A549 (cell line): ENCODE results near the gene MLLT10. TPM values are rescaled to one million over a fixed set of nuclear protein-coding genes. Genes with fewer than 3 reads are reported as not detected.
"Not testable (repeated sequence)": the region's sequence is repeated elsewhere in the genome, so short reads cannot be mapped to it uniquely, and the experiment has no call there.

ENCODE experiments used
- ATAC-seq, 2 experiments: fragments of 200-7000 bp in 1 of 2; fragments of >200 bp in 1 of 2; cut with Nextera tagmentation in 1 of 2; cut with Tn5 transposase in 1 of 2; 3 replicates each; pipeline versions ENCODE4 v1.8.0 to v1.9.1; 2018 to 2020; ENCODE audit warnings: mild to moderate bottlenecking in 1 of 2, moderate library complexity in 1 of 2
- CTCF ChIA-PET: fragments of 300-600 bp; sonication (Branson Sonifier 250); formaldehyde crosslinking; extraction: SDS; loops from one replicate; lab custom pipeline; 2021; ENCODE audit warnings: antibody characterized with exemption, inconsistent platforms; lab: Yijun Ruan, JAX
- POLR2A ChIA-PET: fragments of 350-600 bp; formaldehyde crosslinking; extraction: SDS; loops from one replicate; lab custom pipeline; 2021; ENCODE audit warnings: antibody characterized with exemption, inconsistent platforms; lab: Yijun Ruan, JAX
- DNase-seq, 2 experiments: peaks; one replicate each; pipeline versions ENCODE4 v3.0.0 to v3.0.0-alpha.2; 2011 to 2016; ENCODE audit warnings: low read depth in 1 of 2, low spot score in 1 of 2
- FAIRE-seq: peaks from 2 replicates; lab custom pipeline; 2011; peaks lifted over from hg19 to GRCh38; lab: Jason Lieb, UNC
- H3K27ac ChIP-seq, 2 experiments: fragments of >200 bp; sonication (Bioruptor Twin); formaldehyde crosslinking; 3 replicates each; pipeline ENCODE4 v1.5.1; 2016 to 2017
- H3K4me1 ChIP-seq: fragments of >200 bp; sonication (Bioruptor Twin); formaldehyde crosslinking; 3 replicates; pipeline ENCODE4 v1.6.1; 2016
- H3K4me2 ChIP-seq: fragments of >200 bp; sonication (Bioruptor Twin); formaldehyde crosslinking; 3 replicates; pipeline ENCODE4 v1.6.1; 2016
- H3K4me3 ChIP-seq: fragments of >200 bp; sonication (Bioruptor Twin); formaldehyde crosslinking; 3 replicates; pipeline ENCODE4 v1.5.1; 2016
- H3K9me3 ChIP-seq: fragments of >200 bp; sonication (Bioruptor Twin); formaldehyde crosslinking; 3 replicates; pipeline ENCODE4 v1.6.1; 2016
- CEBPB ChIP-seq, 2 experiments: fragments of >200 bp in 1 of 2; sonication (Bioruptor Twin) in 1 of 2; formaldehyde crosslinking in 1 of 2; IDR thresholded peaks; 2 replicates each; pipeline ENCODE4 v1.6.1; 2012 to 2016
- E2F6 ChIP-seq: IDR thresholded peaks from 2 replicates; pipeline ENCODE4 v1.6.1; 2012; ENCODE audit warnings: low read depth, borderline replicate concordance
- GATA3 ChIP-seq: IDR thresholded peaks from 2 replicates; pipeline ENCODE4 v1.6.1; 2012; ENCODE audit warnings: borderline replicate concordance
- MAX ChIP-seq: IDR thresholded peaks from 2 replicates; pipeline ENCODE4 v1.6.1; 2012
- RFX5 ChIP-seq: fragments of 450-650 bp; IDR thresholded peaks from 2 replicates; pipeline ENCODE4 v1.7.1; 2014; ENCODE audit warnings: antibody characterized with exemption, mild to moderate bottlenecking, moderate library complexity
- WGBS: methylation state at CpG from one replicate; pipeline ENCODE4 v1.1.6; 2017; ENCODE audit errors: missing lambda C conversion rate; 5-methylcytosine and 5-hydroxymethylcytosine counted together
- polyA plus RNA-seq, 4 experiments: library from polyadenylated mRNA; depleted of rRNA in 3 of 4; stranded (reverse); fragments of >200 nt; fragmentation: RNase III in 1 of 4; extraction: RNeasy Plus Mini Kit Qiagen cat#74134 plus additional on column Dnase treatment in 1 of 4; gene quantifications; 2 replicates in 3 of 4; 3 replicates in 1 of 4; pipeline ENCODE4 v1.2.3, GENCODE V29; 2011 to 2017
- TF ChIP-seq, protein P1 (sequence below): IDR thresholded peaks from 2 replicates; pipeline ENCODE4 v1.6.1; 2012
- TF ChIP-seq, protein P2 (sequence below): fragments of 250-450 bp; sonication (Bioruptor Pico); IDR thresholded peaks from 2 replicates; pipeline ENCODE4 v1.5.0; 2021; ENCODE audit warnings: mild to moderate bottlenecking, moderate library complexity, borderline replicate concordance
- TF ChIP-seq, protein P3 (sequence below): fragments of >200 bp; sonication (Bioruptor Twin); formaldehyde crosslinking; IDR thresholded peaks from 3 replicates; pipeline ENCODE4 v1.5.1; 2016

The MLLT10 gene
- polyA plus RNA-seq, 2 of the 4 experiments (the other 2 are of a cell fraction) = 41.7 to 54.1 TPM

DNA sequence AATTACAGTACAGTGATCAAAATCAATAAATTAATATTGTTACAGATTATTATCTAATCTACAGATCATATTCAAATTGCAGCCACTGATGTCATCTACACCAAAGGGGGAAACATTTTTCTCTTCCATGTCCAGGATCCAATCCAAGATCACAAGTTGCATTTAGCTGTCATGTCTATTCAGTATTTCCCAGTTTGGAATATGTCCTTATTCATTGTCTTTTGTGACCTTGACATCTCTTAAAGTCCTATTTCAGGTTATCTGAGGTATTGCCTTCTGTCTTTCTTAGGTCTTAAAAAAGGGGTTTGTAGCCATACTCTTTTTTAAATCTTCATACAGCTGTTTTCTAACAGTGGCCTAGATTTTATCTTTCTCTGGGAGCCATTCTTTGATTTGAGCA, 93.3 kb downstream of the MLLT10 start (continued):
- TF ChIP-seq, protein P1, sequence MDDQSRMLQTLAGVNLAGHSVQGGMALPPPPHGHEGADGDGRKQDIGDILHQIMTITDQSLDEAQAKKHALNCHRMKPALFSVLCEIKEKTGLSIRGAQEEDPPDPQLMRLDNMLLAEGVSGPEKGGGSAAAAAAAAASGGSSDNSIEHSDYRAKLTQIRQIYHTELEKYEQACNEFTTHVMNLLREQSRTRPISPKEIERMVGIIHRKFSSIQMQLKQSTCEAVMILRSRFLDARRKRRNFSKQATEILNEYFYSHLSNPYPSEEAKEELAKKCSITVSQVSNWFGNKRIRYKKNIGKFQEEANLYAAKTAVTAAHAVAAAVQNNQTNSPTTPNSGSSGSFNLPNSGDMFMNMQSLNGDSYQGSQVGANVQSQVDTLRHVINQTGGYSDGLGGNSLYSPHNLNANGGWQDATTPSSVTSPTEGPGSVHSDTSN = no peak
- TF ChIP-seq, protein P2, sequence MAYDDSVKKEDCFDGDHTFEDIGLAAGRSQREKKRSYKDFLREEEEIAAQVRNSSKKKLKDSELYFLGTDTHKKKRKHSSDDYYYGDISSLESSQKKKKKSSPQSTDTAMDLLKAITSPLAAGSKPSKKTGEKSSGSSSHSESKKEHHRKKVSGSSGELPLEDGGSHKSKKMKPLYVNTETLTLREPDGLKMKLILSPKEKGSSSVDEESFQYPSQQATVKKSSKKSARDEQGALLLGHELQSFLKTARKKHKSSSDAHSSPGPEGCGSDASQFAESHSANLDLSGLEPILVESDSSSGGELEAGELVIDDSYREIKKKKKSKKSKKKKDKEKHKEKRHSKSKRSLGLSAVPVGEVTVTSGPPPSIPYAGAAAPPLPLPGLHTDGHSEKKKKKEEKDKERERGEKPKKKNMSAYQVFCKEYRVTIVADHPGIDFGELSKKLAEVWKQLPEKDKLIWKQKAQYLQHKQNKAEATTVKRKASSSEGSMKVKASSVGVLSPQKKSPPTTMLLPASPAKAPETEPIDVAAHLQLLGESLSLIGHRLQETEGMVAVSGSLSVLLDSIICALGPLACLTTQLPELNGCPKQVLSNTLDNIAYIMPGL (CRISPR knock-in tag) = no peak

DNA sequence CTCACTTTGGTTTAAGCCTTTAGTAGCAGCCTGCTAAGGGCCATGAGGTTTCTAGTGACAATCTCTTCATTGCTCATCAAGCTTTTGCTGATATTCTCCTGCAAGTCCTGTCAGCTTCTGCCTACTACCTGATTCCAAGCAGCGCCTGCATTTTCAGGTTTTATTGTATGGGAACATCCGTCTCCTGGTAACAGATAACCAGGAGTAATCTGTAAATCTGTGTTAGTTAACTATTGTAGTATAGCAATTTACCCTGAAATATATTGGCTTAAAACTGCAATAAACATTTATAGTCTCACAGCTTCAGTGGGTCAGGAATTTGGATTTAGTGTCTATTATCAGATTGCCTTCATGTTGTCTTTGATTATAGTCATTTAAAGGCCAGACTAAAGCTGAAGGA, 94.0 kb downstream of the MLLT10 start:
- H3K9me3 ChIP-seq = no peaks in the 10 kb centered on the region
- FAIRE-seq (no peak), ATAC-seq (no peak), DNase-seq (no peak)
- H3K4me2 ChIP-seq = no peak overlapping the region
- peaks cover 8% of the 10 kb centered on the region; the same call in 2 of the 3 replicates for H3K4me1 ChIP-seq
- TF ChIP-seq, protein P3, sequence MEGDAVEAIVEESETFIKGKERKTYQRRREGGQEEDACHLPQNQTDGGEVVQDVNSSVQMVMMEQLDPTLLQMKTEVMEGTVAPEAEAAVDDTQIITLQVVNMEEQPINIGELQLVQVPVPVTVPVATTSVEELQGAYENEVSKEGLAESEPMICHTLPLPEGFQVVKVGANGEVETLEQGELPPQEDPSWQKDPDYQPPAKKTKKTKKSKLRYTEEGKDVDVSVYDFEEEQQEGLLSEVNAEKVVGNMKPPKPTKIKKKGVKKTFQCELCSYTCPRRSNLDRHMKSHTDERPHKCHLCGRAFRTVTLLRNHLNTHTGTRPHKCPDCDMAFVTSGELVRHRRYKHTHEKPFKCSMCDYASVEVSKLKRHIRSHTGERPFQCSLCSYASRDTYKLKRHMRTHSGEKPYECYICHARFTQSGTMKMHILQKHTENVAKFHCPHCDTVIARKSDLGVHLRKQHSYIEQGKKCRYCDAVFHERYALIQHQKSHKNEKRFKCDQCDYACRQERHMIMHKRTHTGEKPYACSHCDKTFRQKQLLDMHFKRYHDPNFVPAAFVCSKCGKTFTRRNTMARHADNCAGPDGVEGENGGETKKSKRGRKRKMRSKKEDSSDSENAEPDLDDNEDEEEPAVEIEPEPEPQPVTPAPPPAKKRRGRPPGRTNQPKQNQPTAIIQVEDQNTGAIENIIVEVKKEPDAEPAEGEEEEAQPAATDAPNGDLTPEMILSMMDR = no peak
- no peak for TF ChIP-seq E2F6
- TF ChIP-seq MAX = no peak
- WGBS = 98% methylated on average over 2 of the region's 2 CpGs
- POLR2A ChIA-PET = no interaction called here
- no peak overlapping the region for H3K4me3 ChIP-seq
- no peak overlapping the region for H3K27ac ChIP-seq
- CTCF ChIA-PET = interaction anchor here (0.6 to 1.3 kb wide), 5 partner anchors 10 to 697 kb away, joined by 3 to 4 read pairs (median 3); no protein-coding TSS in a partner anchor

- FAIRE-seq, H3K9me3 ChIP-seq, H3K4me2 ChIP-seq, H3K4me3 ChIP-seq, POLR2A ChIA-PET, DNase-seq, H3K27ac ChIP-seq, H3K4me1 ChIP-seq, ATAC-seq: not testable (repeated sequence)
- WGBS = 88% methylated on average over 8 of the region's 8 CpGs
- CTCF ChIA-PET = interaction anchor here (1.0 to 1.3 kb wide), 3 partner anchors 9 to 103 kb away, joined by 3 read pairs; no protein-coding TSS in a partner anchor
Observed at GRCh38 chr10:21628645-21629044, 94.6 kb downstream of the MLLT10 start.

GRCh38 chr10:21634599-21635365, 100.8 kb downstream of the MLLT10 start:
- peak; percentile 68 for FAIRE-seq

More at GRCh38 chr10:21634599-21635365, 100.8 kb downstream of the MLLT10 start:
- ATAC-seq (no peak), DNase-seq (no peak)
- Histone ChIP-seq H3K27ac (no peak overlapping the region), H3K4me2 (no peak overlapping the region)
- TF ChIP-seq RFX5 (no peak), CEBPB (IDR thresholded peaks at IDR 0.05) (peak in 1 of 2 experiments; percentile 21; a peak in 1 of 4 replicates), GATA3 (no peak)
- TF ChIP-seq, protein P2 (CRISPR knock-in tag) = no peak
- TF ChIP-seq, all 56 proteins: peak for 1
- H3K4me1 ChIP-seq = peaks cover 8% of the 10 kb centered on the region; the same call in 2 of the 3 replicates
- no peaks in the 10 kb centered on the region for H3K9me3 ChIP-seq
- ChIA-PET POLR2A (no interaction called here), CTCF (interaction anchor here (0.6 to 1.2 kb wide), 3 partner anchors 12 to 861 kb away, joined by 3 read pairs; no protein-coding TSS in a partner anchor)
- H3K4me3 ChIP-seq = no peak overlapping the region
- WGBS = 92% methylated on average over 4 of the region's 4 CpGs
